ENCODE results near the gene RIT2. TPM values are rescaled to one million over a fixed set of nuclear protein-coding genes. Genes with fewer than 3 reads are reported as not detected.

The RIT2 gene
- total RNA-seq, 4 donors from 2014 or later, result not detected

GRCh38 chr18:42977982-42978637, 137.4 kb downstream of the RIT2 start:
- TF ChIP-seq EP300 (IDR thresholded peaks at IDR 0.05), result no peak
- no peak for TF ChIP-seq POLR2AphosphoS5 (IDR thresholded peaks at IDR 0.05)
- no peak for TF ChIP-seq POLR2A (IDR thresholded peaks at IDR 0.05; ENCODE audit: low read depth)
- no peak for TF ChIP-seq CTCF (IDR thresholded peaks at IDR 0.05)
- Histone ChIP-seq H3K36me3 (no peaks in the 10 kb centered on the region), H3K27me3 (no peaks in the 10 kb centered on the region), H3K4me1 (no peaks in the 10 kb centered on the region), H3K27ac (replicated peaks in 1 of 4) (no peak overlapping the region), H3K9me3 (no peaks in the 10 kb centered on the region), H3K4me3 (no peak overlapping the region)
- DNase-seq (ENCODE audit: extremely low spot score), result no peak
- 42% methylated on average over 4 of the region's 4 CpGs for WGBS
- intact Hi-C loops (cut with DNase I), result no loop called here

- no peaks in the 10 kb centered on the region for H3K4me1 ChIP-seq
- no peak overlapping the region for H3K27ac ChIP-seq (replicated peaks in 1 of 4)
- 49% methylated on average over 3 of the region's 3 CpGs for WGBS
- intact Hi-C loops (cut with DNase I), result no loop called here
- TF ChIP-seq POLR2AphosphoS5 (IDR thresholded peaks at IDR 0.05) (no peak), POLR2A (IDR thresholded peaks at IDR 0.05; ENCODE audit: low read depth) (no peak), EP300 (IDR thresholded peaks at IDR 0.05) (no peak), CTCF (IDR thresholded peaks at IDR 0.05) (no peak)
- no peak overlapping the region for H3K4me3 ChIP-seq
- no peaks in the 10 kb centered on the region for H3K9me3 ChIP-seq
- H3K36me3 ChIP-seq, result no peaks in the 10 kb centered on the region
- H3K27me3 ChIP-seq, result no peaks in the 10 kb centered on the region
- DNase-seq (ENCODE audit: extremely low spot score), result no peak
Observed at GRCh38 chr18:42976869-42977590, 138.5 kb downstream of the RIT2 start.

- WGBS, result 79% methylated on average over 2 of the region's 2 CpGs
- TF ChIP-seq CTCF (IDR thresholded peaks at IDR 0.05) (no peak), EP300 (IDR thresholded peaks at IDR 0.05) (no peak), POLR2A (IDR thresholded peaks at IDR 0.05; ENCODE audit: low read depth) (no peak), POLR2AphosphoS5 (IDR thresholded peaks at IDR 0.05) (no peak)
- Histone ChIP-seq H3K27ac (replicated peaks in 1 of 4) (no peak overlapping the region), H3K27me3 (no peaks in the 10 kb centered on the region), H3K4me3 (no peak overlapping the region), H3K4me1 (no peaks in the 10 kb centered on the region), H3K9me3 (no peaks in the 10 kb centered on the region), H3K36me3 (no peaks in the 10 kb centered on the region)
- intact Hi-C loops (cut with DNase I), result no loop called here
- no peak for DNase-seq (ENCODE audit: extremely low spot score)
Observed at GRCh38 chr18:42969366-42969765, 146.1 kb downstream of the RIT2 start.

- no peak for TF ChIP-seq POLR2A (IDR thresholded peaks at IDR 0.05; ENCODE audit: low read depth)
- no peak for TF ChIP-seq POLR2AphosphoS5 (IDR thresholded peaks at IDR 0.05)
- no peak for TF ChIP-seq CTCF (IDR thresholded peaks at IDR 0.05)
- no peak for TF ChIP-seq EP300 (IDR thresholded peaks at IDR 0.05)
- H3K36me3 ChIP-seq, result no peaks in the 10 kb centered on the region
- H3K9me3 ChIP-seq, result no peaks in the 10 kb centered on the region
- DNase-seq (ENCODE audit: extremely low spot score), result no peak
- intact Hi-C loops (cut with DNase I), result no loop called here
- H3K27ac ChIP-seq (replicated peaks in 1 of 4), result no peak overlapping the region
- 93% methylated on average over 3 of the region's 3 CpGs for WGBS
- H3K27me3 ChIP-seq, result no peaks in the 10 kb centered on the region
- H3K4me1 ChIP-seq, result no peaks in the 10 kb centered on the region
- H3K4me3 ChIP-seq, result no peak overlapping the region
Observed at GRCh38 chr18:42961298-42961697, 154.2 kb downstream of the RIT2 start.

Measured in esophagus muscularis mucosa (tissue), 4 donors.